ENCODE data around the gene CDKL5.
A peak's percentile ranks its signal among the peaks of the same experiment; 100 is the strongest.

The CDKL5 gene

GRCh38 chrX:18643853-18644252 lies 218.4 kb downstream of the CDKL5 start:
- DNase-seq (ENCODE audit: low read depth, low spot score), result no peak

- DNase-seq (ENCODE audit: low read depth, low spot score), result no peak
Measured at GRCh38 chrX:18647621-18648020, 222.2 kb downstream of the CDKL5 start.

- DNase-seq (ENCODE audit: low read depth, low spot score), result peak; percentile 32
Measured at GRCh38 chrX:18649498-18649951, 224.1 kb downstream of the CDKL5 start.

GRCh38 chrX:18650662-18651061 lies 225.3 kb downstream of the CDKL5 start:
- no peak for DNase-seq (ENCODE audit: low read depth, low spot score)

GRCh38 chrX:18652636-18653035 lies 227.2 kb downstream of the CDKL5 start:
- no peak for DNase-seq (ENCODE audit: low read depth, low spot score)

- peak; percentile 70 for DNase-seq (ENCODE audit: low read depth, low spot score)
Measured at GRCh38 chrX:18654875-18655836, 229.7 kb downstream of the CDKL5 start.

- no peak for DNase-seq (ENCODE audit: low read depth, low spot score)
Measured at GRCh38 chrX:18661273-18661672, 235.9 kb downstream of the CDKL5 start.

GRCh38 chrX:18664947-18665346 lies 239.5 kb downstream of the CDKL5 start:
- no peak for DNase-seq (ENCODE audit: low read depth, low spot score)

GRCh38 chrX:18666614-18667013 lies 241.2 kb downstream of the CDKL5 start:
- no peak for DNase-seq (ENCODE audit: low read depth, low spot score)

- DNase-seq (ENCODE audit: low read depth, low spot score), result no peak
Measured at GRCh38 chrX:18668071-18668835, 242.8 kb downstream of the CDKL5 start.

GRCh38 chrX:18672008-18672407 lies 246.6 kb downstream of the CDKL5 start, which contains the start of gene RS1:
TSS of gene RS1 (minus strand) at chrX:18672108. CDS start at chrX:18672068, 40 bp downstream.
- no peak for DNase-seq (ENCODE audit: low read depth, low spot score)

GRCh38 chrX:18674417-18674787 lies 249.0 kb downstream of the CDKL5 start:
- peak; percentile 18 for DNase-seq (ENCODE audit: low read depth, low spot score)

GRCh38 chrX:18674788-18675735 lies 249.7 kb downstream of the CDKL5 start:
- DNase-seq (ENCODE audit: low read depth, low spot score), result peak; percentile 85

GRCh38 chrX:18676050-18676449 lies 250.6 kb downstream of the CDKL5 start:
- DNase-seq (ENCODE audit: low read depth, low spot score), result no peak

GRCh38 chrX:18676470-18676869 lies 251.1 kb downstream of the CDKL5 start:
- peak; percentile 12 for DNase-seq (ENCODE audit: low read depth, low spot score)

GRCh38 chrX:18677161-18677869 lies 251.9 kb downstream of the CDKL5 start:
- no peak for DNase-seq (ENCODE audit: low read depth, low spot score)

GRCh38 chrX:18681996-18682395 lies 256.6 kb downstream of the CDKL5 start:
- no peak for DNase-seq (ENCODE audit: low read depth, low spot score)

- DNase-seq (ENCODE audit: low read depth, low spot score), result no peak
Measured at GRCh38 chrX:18682979-18683387, 257.6 kb downstream of the CDKL5 start.

- no peak for DNase-seq (ENCODE audit: low read depth, low spot score)
Measured at GRCh38 chrX:18687856-18688495, 262.6 kb downstream of the CDKL5 start.

- no peak for DNase-seq (ENCODE audit: low read depth, low spot score)
Measured at GRCh38 chrX:18691431-18691830, 266.0 kb downstream of the CDKL5 start.
